HG03469 (cell line): Measurements from ENCODE around the gene YDJC.
"Not testable (repeated sequence)": the region's sequence is repeated elsewhere in the genome, so short reads cannot be mapped to it uniquely, and the experiment has no call there.

ENCODE experiments used
- ATAC-seq: cut with Tn5 transposase; IDR thresholded peaks from one replicate; pipeline ENCODE4 v1.9.1; 2021; ENCODE audit warnings: mild to moderate bottlenecking, moderate library complexity, moderate number of reproducible peaks; ENCODE audit not compliant: unreplicated experiment

Gene YDJC

DNA sequence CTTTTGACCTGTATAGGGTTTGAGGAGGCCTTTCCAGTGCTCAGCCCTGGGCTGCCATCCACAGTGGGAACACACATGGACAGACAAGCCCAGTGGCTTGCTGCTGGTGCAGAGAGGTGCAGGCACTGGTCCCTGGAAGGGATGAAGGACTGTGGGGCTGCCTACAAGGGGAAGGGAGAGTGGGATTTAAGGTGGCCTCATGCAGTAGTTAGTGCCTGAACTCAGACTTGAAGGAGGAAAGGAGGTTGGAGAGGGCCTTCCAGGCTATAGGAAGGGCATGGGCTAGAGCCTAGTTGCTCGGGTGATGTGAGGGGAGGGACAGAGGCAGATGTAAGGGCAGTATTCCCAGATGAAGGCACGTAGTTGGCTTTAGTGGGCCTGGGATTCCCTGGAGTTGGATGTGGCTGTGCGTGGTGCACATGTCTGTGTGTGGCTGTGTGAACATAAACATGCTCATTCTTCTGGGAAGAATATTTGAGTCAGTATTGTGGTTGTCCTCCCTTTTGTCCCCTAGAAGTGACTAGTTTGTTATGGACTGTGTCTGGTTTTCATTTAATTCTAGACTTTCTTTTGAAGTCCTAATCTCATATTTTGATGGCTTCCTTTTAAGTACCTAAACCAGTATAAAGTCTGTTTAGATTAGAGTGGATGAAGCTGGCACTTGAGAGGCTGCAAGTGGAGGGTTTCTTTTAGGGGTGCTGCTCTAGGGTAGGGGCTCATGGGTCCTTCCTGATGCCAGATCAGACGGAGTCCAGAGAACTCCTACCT, 18.4 kb downstream of the YDJC start:
- ATAC-seq: no peak

DNA sequence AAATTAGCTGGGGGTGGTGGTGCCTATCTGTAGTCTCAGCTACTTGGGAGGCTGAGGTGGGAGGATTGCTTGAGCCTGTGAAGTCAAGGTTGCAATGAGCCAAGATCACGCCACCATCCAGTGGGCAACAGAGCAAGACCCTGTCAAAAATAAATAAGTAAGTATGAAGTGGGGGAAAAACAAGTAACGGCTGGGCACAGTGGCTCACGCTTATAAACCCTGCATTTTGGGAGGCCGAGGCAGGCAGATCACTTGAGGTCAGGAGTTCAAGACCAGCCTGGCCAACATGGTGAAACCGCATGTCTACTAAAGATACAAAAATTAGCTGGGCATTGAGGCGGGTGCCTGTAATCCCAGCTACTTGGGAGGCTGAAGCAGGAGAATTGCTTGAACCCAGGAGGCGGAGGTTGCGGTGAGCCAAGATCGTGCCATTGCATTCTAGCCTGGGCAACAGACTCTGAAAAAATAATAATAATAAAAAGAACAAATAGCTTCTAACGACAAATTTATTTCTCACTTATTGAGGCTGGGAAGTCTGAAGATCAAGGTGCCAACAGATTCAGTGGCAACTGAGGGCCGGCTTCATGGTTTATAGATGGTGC, 20.2 kb downstream of the YDJC start:
- not testable (repeated sequence) for ATAC-seq

DNA sequence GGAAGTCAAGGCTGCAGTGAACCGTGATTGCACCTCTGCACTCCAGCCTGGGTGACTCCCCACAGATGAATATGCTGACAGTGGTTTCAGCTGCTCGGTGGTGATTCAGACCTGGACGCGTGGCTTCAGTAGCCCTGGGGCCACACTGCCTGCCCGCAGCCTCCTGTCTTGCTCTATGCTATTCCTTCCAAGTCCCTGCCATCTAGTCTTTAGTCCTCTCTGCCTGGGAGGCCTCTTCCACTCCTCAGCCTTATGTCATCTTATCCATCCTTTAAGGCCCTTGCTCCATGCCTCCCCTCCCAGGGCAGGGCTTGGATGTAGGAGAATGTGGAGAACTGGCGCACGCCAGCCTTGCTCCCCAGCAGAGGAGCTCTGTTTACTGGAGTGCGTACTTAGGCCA, 23.0 kb downstream of the YDJC start:
- no peak for ATAC-seq

- no peak for ATAC-seq
Observed at GRCh38 chr22:21605887-21606564, 23.8 kb downstream of the YDJC start.

DNA sequence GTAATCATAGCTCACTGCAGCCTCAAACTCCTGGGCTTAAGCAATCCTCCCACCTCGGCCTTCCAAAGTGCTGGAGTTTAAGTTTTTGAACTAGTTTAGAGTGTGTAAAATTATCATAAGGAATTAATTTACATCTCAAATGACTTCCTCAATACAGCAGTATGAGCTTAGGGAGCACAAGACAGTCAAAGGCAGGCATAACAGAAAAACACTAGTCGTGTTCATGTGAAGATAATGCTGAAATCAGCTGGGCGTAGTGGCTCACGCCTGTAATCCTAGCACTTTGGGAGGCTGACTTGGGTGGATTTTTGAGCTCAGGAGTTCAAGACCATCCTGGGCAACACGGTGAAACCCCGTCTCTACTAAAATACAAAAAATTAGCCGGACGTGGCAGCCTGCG, 25.8 kb downstream of the YDJC start:
- no peak for ATAC-seq

GRCh38 chr22:21602579-21602978, 27.2 kb downstream of the YDJC start:
- no peak for ATAC-seq

- ATAC-seq: no peak
Observed at GRCh38 chr22:21599053-21599893, 30.5 kb downstream of the YDJC start.

DNA sequence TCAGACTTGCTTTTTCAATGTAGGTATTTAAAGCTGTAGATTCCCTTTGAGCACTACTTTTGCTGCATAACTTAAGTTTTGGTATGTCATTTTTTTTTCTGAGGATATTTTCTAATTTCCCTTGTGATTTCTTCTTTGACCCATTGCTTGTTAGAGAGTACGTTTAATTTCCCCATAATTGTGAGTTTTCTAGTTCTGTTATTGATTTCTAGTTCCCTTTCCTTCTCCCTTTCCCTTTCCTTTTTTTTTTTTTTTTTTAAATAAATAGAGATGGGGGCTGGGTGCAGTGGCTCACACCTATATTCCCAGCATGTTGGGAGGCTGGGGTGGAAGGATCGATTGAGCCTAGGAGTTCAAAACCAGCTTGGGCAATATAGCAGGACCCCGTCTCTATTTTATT, 31.5 kb downstream of the YDJC start:
- ATAC-seq: no peak

- ATAC-seq: not testable (repeated sequence)
Observed at GRCh38 chr22:21596356-21597135, 33.3 kb downstream of the YDJC start.

- no peak for ATAC-seq
Observed at GRCh38 chr22:21594865-21595452, 34.9 kb downstream of the YDJC start.

- no peak for ATAC-seq
Observed at GRCh38 chr22:21593406-21594232, 36.2 kb downstream of the YDJC start.

GRCh38 chr22:21592422-21592821, 37.4 kb downstream of the YDJC start:
- no peak for ATAC-seq

- ATAC-seq: no peak
Observed at GRCh38 chr22:21591695-21592094, 38.1 kb downstream of the YDJC start.

DNA sequence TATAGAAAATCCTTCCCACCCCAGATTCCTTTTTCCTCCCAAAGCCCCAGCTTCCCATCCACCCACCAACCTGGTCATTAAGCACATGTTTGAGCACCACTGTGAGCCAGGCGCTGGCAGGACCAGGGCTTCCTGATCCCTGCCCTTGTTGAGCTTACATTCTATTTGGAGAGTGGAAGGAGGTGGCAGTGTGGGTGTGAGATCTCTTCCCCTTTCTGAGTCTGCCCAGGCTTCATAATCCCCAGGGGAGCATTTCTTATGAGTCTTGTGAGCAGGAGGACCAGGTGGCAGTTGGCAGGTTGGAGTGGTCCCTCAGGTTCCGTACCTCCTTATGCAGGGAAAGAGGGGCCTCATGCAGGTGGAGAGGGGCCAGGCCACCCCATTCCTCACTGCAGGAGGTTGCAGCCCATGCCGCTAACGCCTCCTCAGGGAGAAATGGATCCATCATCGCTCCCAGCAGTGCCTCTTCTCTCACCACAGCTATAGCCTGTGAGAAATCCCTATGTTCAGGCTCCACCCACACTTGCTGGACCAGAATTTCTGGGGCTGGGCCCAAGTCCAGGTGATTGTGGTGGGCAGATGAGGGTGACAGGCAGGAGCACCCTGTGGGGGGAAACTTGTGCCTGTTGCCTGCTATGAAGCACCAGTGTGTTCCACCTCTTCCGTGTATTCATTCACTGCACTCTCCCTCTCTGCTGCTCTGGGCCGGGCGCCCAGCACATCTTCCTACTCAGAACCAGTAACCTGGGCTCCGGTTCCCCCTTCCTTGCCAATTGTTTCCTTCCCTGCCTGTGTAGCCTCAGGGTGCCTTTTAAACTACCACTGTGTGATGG, 38.8 kb downstream of the YDJC start:
- no peak for ATAC-seq

DNA sequence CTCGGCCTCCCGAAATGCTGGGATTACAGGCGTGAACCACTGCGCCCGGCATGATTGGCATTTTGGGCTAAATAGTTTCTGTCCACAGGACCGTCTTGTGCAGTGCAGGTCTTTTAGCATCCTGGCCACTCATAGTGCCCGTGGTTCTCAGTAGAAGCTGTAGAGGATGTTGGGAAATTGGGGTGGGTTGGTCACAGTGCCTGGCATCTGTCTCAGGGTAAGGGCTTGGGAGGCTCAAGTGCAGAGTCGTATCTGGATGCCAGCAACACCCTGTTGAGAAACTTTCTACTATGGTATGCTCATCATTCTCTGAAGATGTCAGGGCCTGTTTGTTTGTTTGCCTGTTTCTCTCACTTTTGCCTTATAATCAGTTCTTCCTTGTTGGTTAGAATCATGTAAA, 40.4 kb downstream of the YDJC start:
- no peak for ATAC-seq

DNA sequence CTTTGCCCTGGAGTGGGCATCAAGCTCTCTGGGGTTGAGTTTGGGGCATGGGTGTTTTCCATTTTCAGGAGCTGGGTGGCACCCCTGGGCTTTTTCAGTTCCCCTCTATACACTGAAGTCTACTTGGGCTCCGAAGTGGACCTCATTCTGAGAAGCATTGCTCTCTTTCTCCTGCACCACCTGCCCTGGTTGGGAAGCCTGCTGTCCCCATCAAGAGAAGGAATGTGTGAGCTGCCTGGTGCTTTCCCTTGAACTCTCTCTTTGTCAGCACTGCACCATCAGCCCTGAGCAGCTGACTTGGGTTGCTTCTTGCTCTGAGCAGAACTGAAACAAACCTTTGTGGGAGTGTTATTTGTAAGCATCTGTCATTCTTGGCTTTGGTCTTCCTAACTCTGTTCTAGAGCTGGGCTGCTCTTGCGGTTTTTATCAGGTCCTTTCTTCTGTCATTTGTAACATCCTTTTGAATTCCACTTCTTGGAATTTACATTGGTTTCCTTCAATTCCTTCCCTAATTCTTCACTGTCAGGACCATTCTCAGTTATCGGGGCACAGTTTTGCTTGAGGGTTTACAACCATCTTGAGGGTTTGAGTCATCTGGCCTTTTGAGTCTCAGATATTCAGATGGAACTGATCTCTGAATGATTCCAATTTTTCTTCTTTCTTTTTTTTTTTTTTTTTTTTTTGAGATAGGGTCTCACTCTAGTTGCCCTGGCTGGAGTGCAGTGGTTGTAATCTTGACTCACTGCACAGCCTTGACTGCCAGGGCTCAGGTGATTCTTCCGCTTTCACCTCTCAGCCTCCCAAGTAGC, 41.8 kb downstream of the YDJC start:
- peak; percentile 76 for ATAC-seq

GRCh38 chr22:21585389-21585788, 44.4 kb downstream of the YDJC start:
- no peak for ATAC-seq
